Testis (tissue), 3 donors: ENCODE results near the gene THEMIS. TPM values are rescaled to one million over a fixed set of nuclear protein-coding genes. Genes with fewer than 3 reads are reported as not detected.

ENCODE experiments used
- DNase-seq: peaks from one replicate; pipeline ENCODE4 v3.0.0-alpha.2; 2019
- H3K27ac ChIP-seq, 2 donors: fragments of 200-600 bp; sonication (generic); one replicate each; pipeline ENCODE4 v1.5.1; 2019
- H3K27me3 ChIP-seq: fragments of 200-600 bp; sonication (generic); one replicate; pipeline ENCODE4 v1.5.1; 2019
- H3K36me3 ChIP-seq: fragments of 200-600 bp; sonication (generic); one replicate; pipeline ENCODE4 v1.5.1; 2017; ENCODE audit warnings: low read depth; ENCODE audit errors: missing control alignments
- H3K4me1 ChIP-seq: fragments of 200-600 bp; sonication (generic); one replicate; pipeline ENCODE4 v1.5.1; 2019
- H3K4me3 ChIP-seq, 2 donors: fragments of 200-600 bp; sonication (generic); one replicate each; pipeline ENCODE4 v1.5.1; 2017 to 2019
- H3K9me3 ChIP-seq: fragments of 200-600 bp; sonication (generic); one replicate; pipeline ENCODE4 v1.5.1; 2017
- POLR2A ChIP-seq: fragments of 450-650 bp; IDR thresholded peaks from one replicate; pipeline ENCODE4 v1.6.1; 2017; ENCODE audit warnings: antibody characterized with exemption, mild to moderate bottlenecking, moderate library complexity
- WGBS, 2 donors: methylation state at CpG; one replicate each; pipeline ENCODE4 v1.1.5; 2018; 5-methylcytosine and 5-hydroxymethylcytosine counted together
- intact Hi-C: fragments of 100-400 bp; cut with DNase I; formaldehyde crosslinking; loops from one replicate; pipeline ENCODE4 v1.15.1; 2023; ENCODE audit warnings: low total_unique reads
- polyA plus RNA-seq: library from polyadenylated mRNA; stranded (reverse); fragments of 350-450 nt; fragmentation: Illumina TruSeq; extraction: RNeasy Lipid Tissue Mini Kit (QIAGEN cat#74804); gene quantifications from one replicate; pipeline ENCODE4 v1.2.3, GENCODE V29; 2014; ENCODE audit warnings: low read depth, low replicate concordance; ENCODE audit not compliant: insufficient read depth
- total RNA-seq, 2 donors: library from RNA; depleted of rRNA; stranded (reverse); fragments of >200 nt; gene quantifications; one replicate each; pipeline ENCODE4 v1.2.3, GENCODE V29; 2016
- TF ChIP-seq, protein P1 (sequence below), 3 experiments: fragments of 450-650 bp in 2 of 3; fragments of 200-600 bp in 1 of 3; sonication (generic) in 1 of 3; IDR thresholded peaks; one replicate each; pipeline ENCODE4 v1.5.1; 2016 to 2019; ENCODE audit warnings: antibody characterized with exemption in 3 of 3, mild to moderate bottlenecking in 2 of 3, moderate library complexity in 1 of 3

THEMIS gene
- total and polyA plus RNA-seq, 3 donors from 2014 or later: 0.36 to 2.1 (median 0.62) TPM

DNA sequence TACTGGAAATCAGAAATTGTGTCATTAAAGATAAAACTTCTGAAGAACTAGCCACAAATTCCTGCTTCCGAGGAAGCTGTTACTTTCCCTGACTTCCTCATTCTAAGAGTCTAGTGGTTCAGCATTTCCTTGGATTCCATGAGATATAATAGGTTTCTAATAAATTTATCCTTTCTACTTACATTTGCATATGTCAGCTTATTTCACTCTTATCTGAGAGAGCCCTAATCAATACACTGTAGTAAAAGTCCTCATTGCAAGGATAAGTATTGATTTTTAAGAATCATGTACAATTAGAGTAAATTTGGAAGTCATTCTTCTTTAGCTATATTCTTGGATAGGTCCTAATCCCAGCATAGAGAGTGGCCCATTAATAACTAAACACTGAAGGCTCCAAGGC lies 16.9 kb upstream of the THEMIS start:
- H3K36me3 ChIP-seq: no peaks in the 10 kb centered on the region
- H3K4me1 ChIP-seq: no peaks in the 10 kb centered on the region
- no peak for TF ChIP-seq POLR2A
- TF ChIP-seq, protein P1, sequence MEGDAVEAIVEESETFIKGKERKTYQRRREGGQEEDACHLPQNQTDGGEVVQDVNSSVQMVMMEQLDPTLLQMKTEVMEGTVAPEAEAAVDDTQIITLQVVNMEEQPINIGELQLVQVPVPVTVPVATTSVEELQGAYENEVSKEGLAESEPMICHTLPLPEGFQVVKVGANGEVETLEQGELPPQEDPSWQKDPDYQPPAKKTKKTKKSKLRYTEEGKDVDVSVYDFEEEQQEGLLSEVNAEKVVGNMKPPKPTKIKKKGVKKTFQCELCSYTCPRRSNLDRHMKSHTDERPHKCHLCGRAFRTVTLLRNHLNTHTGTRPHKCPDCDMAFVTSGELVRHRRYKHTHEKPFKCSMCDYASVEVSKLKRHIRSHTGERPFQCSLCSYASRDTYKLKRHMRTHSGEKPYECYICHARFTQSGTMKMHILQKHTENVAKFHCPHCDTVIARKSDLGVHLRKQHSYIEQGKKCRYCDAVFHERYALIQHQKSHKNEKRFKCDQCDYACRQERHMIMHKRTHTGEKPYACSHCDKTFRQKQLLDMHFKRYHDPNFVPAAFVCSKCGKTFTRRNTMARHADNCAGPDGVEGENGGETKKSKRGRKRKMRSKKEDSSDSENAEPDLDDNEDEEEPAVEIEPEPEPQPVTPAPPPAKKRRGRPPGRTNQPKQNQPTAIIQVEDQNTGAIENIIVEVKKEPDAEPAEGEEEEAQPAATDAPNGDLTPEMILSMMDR (IDR thresholded peaks at IDR 0.05): no peak
- H3K9me3 ChIP-seq: no peaks in the 10 kb centered on the region
- H3K4me3 ChIP-seq: no peak overlapping the region
- no peaks in the 10 kb centered on the region for H3K27me3 ChIP-seq
- H3K27ac ChIP-seq: no peak overlapping the region
- no peak for DNase-seq
- intact Hi-C loops: no loop called here
- WGBS, 2 donors: 89 to 97% methylated on average over 1 of the region's 1 CpG

DNA sequence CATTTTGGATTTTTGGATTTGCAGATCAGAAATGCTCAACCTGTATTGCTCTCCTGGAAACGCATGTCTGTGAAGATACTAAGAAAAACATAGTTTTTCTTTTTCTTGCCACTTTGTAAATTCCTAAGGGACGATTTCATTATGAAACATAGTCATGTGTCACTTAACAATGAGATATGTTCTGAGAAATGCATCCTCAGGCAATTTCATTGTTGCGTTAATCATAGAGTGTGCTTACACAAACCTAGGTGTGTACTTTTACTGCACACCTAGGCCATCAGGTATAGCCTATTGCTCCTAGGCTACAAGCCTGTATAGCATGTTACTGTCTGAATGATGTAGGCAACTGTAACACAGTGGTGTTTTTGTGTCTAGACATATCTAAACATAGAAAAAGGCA lies 13.4 kb upstream of the THEMIS start:
- no peak for TF ChIP-seq POLR2A
- TF ChIP-seq, protein P1 (IDR thresholded peaks at IDR 0.05): no peak
- WGBS, 2 donors: 68 to 69% methylated on average over 3 of the region's 3 CpGs
- Histone ChIP-seq H3K36me3 (no peaks in the 10 kb centered on the region), H3K27ac (no peak overlapping the region), H3K9me3 (no peaks in the 10 kb centered on the region), H3K27me3 (no peaks in the 10 kb centered on the region), H3K4me1 (no peaks in the 10 kb centered on the region), H3K4me3 (no peak overlapping the region)
- DNase-seq: no peak
- intact Hi-C loops: no loop called here

DNA sequence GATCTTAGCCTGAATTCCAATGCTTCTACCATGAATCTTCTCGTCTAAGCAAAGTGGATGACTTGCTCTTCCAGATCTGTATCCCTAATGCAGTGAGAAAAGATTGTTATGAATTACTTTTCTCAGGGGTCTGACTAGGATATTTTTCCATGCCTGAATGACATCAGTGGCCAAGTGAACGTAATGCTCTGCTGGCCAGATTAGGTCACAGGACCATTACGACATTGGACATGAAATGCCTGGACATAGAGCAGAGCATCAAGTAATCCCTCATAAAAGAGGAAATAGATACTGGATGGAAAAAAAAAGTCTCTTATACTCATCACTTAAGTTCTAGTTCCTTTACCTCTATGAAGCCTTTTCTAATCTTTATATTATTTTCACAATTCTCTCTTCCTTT lies 12.1 kb upstream of the THEMIS start:
- no peak for DNase-seq
- H3K36me3 ChIP-seq: no peaks in the 10 kb centered on the region
- intact Hi-C loops: no loop called here
- H3K27me3 ChIP-seq: no peaks in the 10 kb centered on the region
- H3K9me3 ChIP-seq: no peaks in the 10 kb centered on the region
- H3K4me3 ChIP-seq: no peak overlapping the region
- H3K27ac ChIP-seq: no peak overlapping the region
- no peaks in the 10 kb centered on the region for H3K4me1 ChIP-seq
- WGBS, 2 donors: 52 to 60% methylated on average over 3 of the region's 3 CpGs
- TF ChIP-seq, protein P1 (IDR thresholded peaks at IDR 0.05): no peak
- no peak for TF ChIP-seq POLR2A

DNA sequence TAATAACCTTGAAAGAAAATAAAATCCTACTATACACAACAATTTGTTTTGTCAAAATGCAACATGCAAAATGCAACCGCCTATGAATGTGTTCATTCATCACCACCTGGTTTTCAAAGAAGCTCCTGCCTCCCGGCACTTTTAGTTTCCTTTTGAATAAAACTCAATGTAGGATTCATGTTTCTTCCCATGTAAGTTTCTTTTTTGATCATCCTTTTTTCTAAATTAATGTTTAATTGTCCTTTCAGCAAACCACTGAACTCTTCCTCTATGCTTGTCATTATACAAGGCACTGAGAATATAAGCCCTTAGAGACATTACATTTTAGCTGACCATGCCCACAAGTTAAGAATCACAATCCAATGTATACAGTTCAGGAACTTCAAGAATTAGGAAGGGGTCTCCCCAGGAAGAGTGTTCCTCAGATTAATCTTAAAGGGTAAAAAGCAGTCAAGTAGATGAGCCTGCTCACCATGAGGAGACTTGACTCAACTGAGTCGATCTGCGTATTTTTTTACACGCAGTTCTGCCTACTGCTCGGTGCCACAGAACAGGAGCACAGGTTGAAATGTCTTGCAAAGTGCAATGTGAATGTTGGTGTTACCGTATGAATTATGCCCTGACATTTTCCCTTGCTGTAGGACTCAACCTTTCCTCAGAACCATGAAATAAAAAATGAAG lies 7.2 kb upstream of the THEMIS start:
- intact Hi-C loops: no loop called here
- WGBS, 2 donors: 61 to 78% methylated on average over 7 of the region's 7 CpGs

More for the DNA sequence above, 7.2 kb upstream of the THEMIS start:
- TF ChIP-seq, protein P1 (IDR thresholded peaks at IDR 0.05): no peak
- no peak for TF ChIP-seq POLR2A
- H3K4me3 ChIP-seq: no peak overlapping the region
- no peak overlapping the region for H3K27ac ChIP-seq
- no peak for DNase-seq
- H3K9me3 ChIP-seq: no peaks in the 10 kb centered on the region
- H3K4me1 ChIP-seq: no peaks in the 10 kb centered on the region
- H3K27me3 ChIP-seq: no peaks in the 10 kb centered on the region
- H3K36me3 ChIP-seq: no peaks in the 10 kb centered on the region
